AG20443 (cell line): ENCODE data around the gene LRP1.
"Not testable (repeated sequence)": the region's sequence is repeated elsewhere in the genome, so short reads cannot be mapped to it uniquely, and the experiment has no call there.

Experiments
- DNase-seq: peaks from one replicate; pipeline ENCODE4 v3.0.0; 2012; ENCODE audit warnings: low spot score, mixed read lengths

LRP1 gene

GRCh38 chr12:57111031-57111734, 17.1 kb upstream of the LRP1 start, which contains the start of gene STAT6:
STAT6 (minus strand) TSS chr12:57111362; CDS start chr12:57108278, 3,084 bp downstream.
- DNase-seq = peak; percentile 76

GRCh38 chr12:57112492-57113294, 15.6 kb upstream of the LRP1 start:
- no peak for DNase-seq

GRCh38 chr12:57116580-57117281, 11.6 kb upstream of the LRP1 start:
- no peak for DNase-seq

- DNase-seq = no peak
Measured at GRCh38 chr12:57118711-57119271, 9.5 kb upstream of the LRP1 start.

DNA sequence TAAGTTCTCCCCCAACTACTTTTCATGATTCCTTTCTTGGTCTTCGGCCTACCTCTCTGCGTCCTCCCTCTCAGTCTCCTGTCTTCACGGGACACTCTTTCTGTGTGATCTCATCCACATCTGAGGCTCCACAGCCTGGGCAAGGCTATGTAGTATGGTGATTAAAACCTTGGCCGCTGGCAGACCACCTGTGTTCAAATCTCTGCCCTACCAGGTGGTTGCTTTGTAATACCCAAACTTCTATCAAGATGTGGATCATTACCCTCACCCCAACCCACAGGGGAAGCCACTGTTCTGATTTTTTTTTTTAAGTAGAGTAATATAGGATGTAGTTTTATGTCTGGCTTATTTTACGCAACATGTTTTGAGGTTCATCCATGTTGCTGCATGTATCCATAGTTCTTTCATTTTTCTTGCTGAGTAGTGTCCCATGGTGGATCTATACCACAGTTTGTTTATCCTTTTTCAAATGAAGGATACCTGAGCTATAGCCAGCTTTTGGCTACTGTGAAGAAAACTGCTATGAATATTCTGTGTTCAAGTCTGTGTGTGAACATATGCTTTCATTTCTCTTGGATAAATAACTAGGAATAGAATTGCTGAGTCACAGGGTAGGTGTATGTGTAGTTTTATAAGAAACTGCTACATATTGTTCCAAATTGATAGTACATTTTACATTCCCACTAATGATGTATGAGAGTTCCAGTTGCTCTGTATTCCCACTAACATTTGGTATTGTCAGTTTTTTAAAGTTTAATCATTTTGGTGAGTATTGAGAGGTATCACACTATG, 8.8 kb upstream of the LRP1 start:
- DNase-seq = no peak

DNA sequence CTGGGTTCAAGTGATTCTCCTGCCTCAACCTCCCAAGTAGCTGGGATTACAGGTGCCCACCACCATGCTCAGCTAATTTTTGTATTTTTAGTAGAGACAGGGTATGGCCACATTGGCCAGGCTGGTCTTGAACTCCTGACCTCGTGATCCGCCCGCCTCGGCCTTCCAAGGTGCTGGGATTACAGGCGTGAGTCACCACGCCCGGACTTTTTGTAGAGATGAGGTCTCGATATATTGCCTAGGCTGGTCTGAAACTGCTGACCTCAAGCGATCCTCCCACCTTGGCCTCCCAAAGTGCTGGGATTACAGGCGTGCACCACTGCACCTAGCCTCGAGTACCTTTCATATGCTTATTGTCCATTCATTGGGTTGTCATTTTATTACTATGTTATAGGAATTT, 7.6 kb upstream of the LRP1 start:
- not testable (repeated sequence) for DNase-seq

GRCh38 chr12:57123813-57124212, 4.5 kb upstream of the LRP1 start:
- no peak for DNase-seq

- peak; percentile 79 for DNase-seq
Measured at GRCh38 chr12:57124261-57124877, 3.9 kb upstream of the LRP1 start.

DNA sequence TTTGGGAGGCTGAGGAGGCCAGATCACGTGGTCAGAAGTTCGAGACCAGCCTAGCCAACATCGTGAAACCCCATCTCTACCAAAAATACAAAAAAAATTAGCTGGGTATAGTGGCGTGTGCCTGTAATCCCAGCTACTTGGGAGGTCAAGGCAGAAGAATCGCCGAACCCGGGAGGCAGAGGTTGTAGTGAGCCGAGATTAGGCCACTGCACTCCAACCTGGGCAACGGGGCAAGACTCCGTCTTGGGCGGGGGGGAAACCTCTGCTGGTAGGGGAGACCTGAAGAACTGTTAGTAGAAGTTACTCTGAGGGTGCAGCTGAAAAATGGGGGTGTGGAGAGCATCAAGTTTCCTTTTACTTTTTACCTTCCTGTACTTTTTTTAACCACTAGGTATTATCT, 2.2 kb upstream of the LRP1 start:
- no peak for DNase-seq

DNA sequence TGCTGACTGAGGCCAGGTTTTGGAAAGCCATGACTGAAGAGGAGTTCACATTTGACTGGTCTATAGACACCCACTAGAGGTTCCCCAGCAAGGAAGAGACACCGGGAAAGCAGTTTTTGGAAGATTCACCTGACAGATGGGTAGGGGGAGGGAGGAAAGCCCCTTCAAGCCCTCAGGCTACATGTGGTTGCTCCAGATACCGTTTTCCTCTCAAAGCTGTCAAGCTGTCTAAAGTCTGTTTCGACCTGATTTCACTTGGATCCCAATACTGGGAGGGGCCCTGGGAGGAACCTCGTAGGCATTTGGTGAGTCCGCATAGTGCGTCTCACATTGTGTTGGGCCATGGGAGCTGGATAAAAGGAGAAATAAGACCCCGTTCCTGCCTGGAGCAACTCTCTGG, 1.7 kb upstream of the LRP1 start:
- no peak for DNase-seq

- DNase-seq = no peak
Measured at GRCh38 chr12:57127101-57127725, 1.1 kb upstream of the LRP1 start.

GRCh38 chr12:57128519-57129247, 400 bp downstream of the LRP1 start:
- DNase-seq = no peak

DNA sequence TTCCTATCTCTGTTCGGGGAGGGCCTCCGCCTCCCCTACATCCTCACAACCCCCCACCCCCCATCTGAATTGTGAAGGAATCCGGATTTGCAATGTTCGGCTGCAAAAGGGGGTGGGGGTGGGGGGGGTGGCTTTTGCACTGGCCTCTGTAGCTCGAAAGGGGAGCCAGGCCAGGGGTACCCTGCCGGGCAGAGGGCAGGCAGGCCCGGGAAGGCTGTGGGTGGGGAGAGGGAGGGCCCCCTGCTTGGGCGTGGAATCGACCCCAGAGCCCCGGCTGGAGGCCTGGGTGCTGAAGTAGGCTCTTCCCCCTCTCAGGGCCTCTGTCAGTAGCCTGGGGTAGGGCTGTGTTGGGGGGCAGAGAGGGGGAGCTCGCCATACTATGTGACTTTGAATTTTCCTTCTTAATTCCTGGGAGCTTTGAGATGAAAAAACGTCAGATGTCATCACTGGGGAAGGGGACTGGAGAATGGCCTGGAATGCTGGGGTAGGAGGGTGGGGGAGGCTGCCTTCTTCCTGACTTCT, 1.1 kb downstream of the LRP1 start:
- DNase-seq = no peak

GRCh38 chr12:57129889-57130288, 1.6 kb downstream of the LRP1 start:
- DNase-seq = peak; percentile 35

- DNase-seq = no peak
Measured at GRCh38 chr12:57130941-57131340, 2.7 kb downstream of the LRP1 start.

GRCh38 chr12:57131896-57132744, 3.8 kb downstream of the LRP1 start:
- no peak for DNase-seq

GRCh38 chr12:57133013-57133569, 4.8 kb downstream of the LRP1 start:
- peak; percentile 67 for DNase-seq

DNA sequence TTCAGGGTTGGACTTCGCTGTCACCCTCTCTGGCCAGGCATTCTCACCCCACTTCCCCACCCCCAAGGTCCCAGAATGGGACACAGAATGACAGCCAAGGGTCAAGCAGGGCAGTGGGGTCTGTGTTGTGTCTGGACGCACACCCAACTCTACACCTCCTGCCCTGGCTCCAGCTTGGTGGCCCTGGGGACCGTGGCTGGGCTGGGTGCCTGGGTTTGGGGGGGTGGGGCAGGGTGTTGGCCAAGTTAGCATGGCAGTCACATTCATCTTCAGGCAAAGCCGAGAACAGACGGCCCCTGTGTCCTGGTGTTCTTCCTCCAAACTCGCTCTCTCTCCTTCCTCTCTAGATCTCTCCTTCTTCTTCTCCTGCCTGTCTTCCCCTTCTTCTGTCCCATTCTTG, 5.6 kb downstream of the LRP1 start:
- DNase-seq = no peak
